HepG2 (cell line): ENCODE measurements around the gene CAST. TPM values are rescaled to one million over a fixed set of nuclear protein-coding genes. Genes with fewer than 3 reads are reported as not detected.

Source experiments
- DPF2 ChIP-seq: sonication (generic); formaldehyde crosslinking; IDR thresholded peaks from 2 replicates; pipeline ENCODE4 v1.4.0; 2020; ENCODE audit warnings: mild to moderate bottlenecking, low read depth, missing genetic modification reagents, borderline replicate concordance
- SMYD3 ChIP-seq: sonication (generic); formaldehyde crosslinking; IDR thresholded peaks from 2 replicates; pipeline ENCODE4 v1.8.1; 2023; ENCODE audit warnings: mild to moderate bottlenecking, missing genetic modification reagents
- SP5 ChIP-seq: IDR thresholded peaks from 2 replicates; pipeline ENCODE4 v1.6.1; 2016; ENCODE audit warnings: low read depth, borderline replicate concordance
- TCF7 ChIP-seq: sonication (generic); IDR thresholded peaks from 2 replicates; pipeline ENCODE4 v1.6.1; 2016; ENCODE audit warnings: antibody characterized with exemption, low read depth
- ZNF468 ChIP-seq: sonication (generic); formaldehyde crosslinking; IDR thresholded peaks from 2 replicates; pipeline ENCODE4 v1.8.0; 2022; ENCODE audit warnings: mild to moderate bottlenecking, moderate library complexity, missing genetic modification reagents
- polyA plus RNA-seq, 8 experiments: library from polyadenylated mRNA; depleted of rRNA in 3 of 8; stranded (reverse) in 7 of 8; unstranded in 1 of 8; fragments of >200 nt; fragmentation: Illumina TruSeq in 4 of 8; extraction: Trizol in 4 of 8; gene quantifications; 2 replicates each; pipeline versions ENCODE4 v1.2.1 to v1.2.3, GENCODE V29; 2011 to 2016; ENCODE audit warnings: low read depth in 4 of 8, missing spikeins in 1 of 8, mixed read lengths in 1 of 8; ENCODE audit not compliant: insufficient read depth in 1 of 8
- total RNA-seq, 5 experiments: library from RNA; depleted of rRNA; stranded (reverse); fragments of >200 nt; fragmentation: Illumina TruSeq; extraction: Trizol; gene quantifications; 2 replicates each; pipeline ENCODE4 v1.2.3, GENCODE V29; 2016; ENCODE audit warnings: low read depth in 1 of 5
- TF ChIP-seq, protein P1 (sequence below): IDR thresholded peaks from 2 replicates; pipeline ENCODE4 v1.6.1; 2016; ENCODE audit warnings: control low read depth
- TF ChIP-seq, protein P2 (sequence below): sonication (generic); formaldehyde crosslinking; IDR thresholded peaks from 2 replicates; pipeline ENCODE4 v1.4.0; 2020; ENCODE audit warnings: mild to moderate bottlenecking, low read depth, missing genetic modification reagents
- TF ChIP-seq, protein P3 (sequence below): sonication (generic); formaldehyde crosslinking; IDR thresholded peaks from 2 replicates; pipeline ENCODE4; 2020; ENCODE audit warnings: missing genetic modification reagents, mild to moderate bottlenecking, borderline replicate concordance

Gene CAST
- total and polyA plus RNA-seq, 2 of the 13 experiments (the other 11 are each of a cell fraction or from before 2014, with no cell fraction given): 42.1 to 67.6 TPM

DNA sequence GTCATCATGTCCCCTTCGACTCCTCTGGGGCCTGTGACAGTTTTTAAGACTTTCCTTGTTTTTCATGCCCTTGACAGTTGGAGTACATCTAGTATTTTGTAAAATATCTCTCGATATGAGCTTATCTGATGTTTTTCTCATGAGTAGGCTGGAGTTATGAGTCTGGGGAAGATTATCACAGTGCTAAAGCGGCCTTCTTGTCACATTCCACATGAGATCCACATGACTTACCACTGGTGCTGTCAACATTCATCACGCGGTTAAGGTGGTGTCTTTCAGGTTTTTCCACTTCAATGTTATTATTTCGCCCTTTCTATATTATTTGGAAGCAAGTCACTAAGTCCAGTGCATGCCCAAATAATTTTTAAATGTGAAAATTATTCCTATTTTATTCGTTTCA is 17.1 kb upstream of the CAST start (continued):
- TF ChIP-seq SP5 (CRISPR knock-in tag): no peak
- TF ChIP-seq ZNF468 (CRISPR knock-in tag): no peak
- TF ChIP-seq TCF7: no peak
- TF ChIP-seq, protein P1, sequence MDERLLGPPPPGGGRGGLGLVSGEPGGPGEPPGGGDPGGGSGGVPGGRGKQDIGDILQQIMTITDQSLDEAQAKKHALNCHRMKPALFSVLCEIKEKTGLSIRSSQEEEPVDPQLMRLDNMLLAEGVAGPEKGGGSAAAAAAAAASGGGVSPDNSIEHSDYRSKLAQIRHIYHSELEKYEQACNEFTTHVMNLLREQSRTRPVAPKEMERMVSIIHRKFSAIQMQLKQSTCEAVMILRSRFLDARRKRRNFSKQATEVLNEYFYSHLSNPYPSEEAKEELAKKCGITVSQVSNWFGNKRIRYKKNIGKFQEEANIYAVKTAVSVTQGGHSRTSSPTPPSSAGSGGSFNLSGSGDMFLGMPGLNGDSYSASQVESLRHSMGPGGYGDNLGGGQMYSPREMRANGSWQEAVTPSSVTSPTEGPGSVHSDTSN: no peak
- TF ChIP-seq, protein P2, sequence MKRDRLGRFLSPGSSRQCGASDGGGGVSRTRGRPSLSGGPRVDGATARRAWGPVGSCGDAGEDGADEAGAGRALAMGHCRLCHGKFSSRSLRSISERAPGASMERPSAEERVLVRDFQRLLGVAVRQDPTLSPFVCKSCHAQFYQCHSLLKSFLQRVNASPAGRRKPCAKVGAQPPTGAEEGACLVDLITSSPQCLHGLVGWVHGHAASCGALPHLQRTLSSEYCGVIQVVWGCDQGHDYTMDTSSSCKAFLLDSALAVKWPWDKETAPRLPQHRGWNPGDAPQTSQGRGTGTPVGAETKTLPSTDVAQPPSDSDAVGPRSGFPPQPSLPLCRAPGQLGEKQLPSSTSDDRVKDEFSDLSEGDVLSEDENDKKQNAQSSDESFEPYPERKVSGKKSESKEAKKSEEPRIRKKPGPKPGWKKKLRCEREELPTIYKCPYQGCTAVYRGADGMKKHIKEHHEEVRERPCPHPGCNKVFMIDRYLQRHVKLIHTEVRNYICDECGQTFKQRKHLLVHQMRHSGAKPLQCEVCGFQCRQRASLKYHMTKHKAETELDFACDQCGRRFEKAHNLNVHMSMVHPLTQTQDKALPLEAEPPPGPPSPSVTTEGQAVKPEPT (CRISPR knock-in tag): no peak
- TF ChIP-seq DPF2 (CRISPR knock-in tag): no peak
- no peak for TF ChIP-seq SMYD3 (CRISPR knock-in tag)
- TF ChIP-seq, protein P3, sequence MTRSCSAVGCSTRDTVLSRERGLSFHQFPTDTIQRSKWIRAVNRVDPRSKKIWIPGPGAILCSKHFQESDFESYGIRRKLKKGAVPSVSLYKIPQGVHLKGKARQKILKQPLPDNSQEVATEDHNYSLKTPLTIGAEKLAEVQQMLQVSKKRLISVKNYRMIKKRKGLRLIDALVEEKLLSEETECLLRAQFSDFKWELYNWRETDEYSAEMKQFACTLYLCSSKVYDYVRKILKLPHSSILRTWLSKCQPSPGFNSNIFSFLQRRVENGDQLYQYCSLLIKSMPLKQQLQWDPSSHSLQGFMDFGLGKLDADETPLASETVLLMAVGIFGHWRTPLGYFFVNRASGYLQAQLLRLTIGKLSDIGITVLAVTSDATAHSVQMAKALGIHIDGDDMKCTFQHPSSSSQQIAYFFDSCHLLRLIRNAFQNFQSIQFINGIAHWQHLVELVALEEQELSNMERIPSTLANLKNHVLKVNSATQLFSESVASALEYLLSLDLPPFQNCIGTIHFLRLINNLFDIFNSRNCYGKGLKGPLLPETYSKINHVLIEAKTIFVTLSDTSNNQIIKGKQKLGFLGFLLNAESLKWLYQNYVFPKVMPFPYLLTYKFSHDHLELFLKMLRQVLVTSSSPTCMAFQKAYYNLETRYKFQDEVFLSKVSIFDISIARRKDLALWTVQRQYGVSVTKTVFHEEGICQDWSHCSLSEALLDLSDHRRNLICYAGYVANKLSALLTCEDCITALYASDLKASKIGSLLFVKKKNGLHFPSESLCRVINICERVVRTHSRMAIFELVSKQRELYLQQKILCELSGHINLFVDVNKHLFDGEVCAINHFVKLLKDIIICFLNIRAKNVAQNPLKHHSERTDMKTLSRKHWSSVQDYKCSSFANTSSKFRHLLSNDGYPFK (CRISPR knock-in tag): no peak
